HepG2 (cell line): ENCODE measurements around the gene TTBK2. TPM values are rescaled to one million over a fixed set of nuclear protein-coding genes. Genes with fewer than 3 reads are reported as not detected.

Source experiments
- PHF8 ChIP-seq: sonication (generic); formaldehyde crosslinking; IDR thresholded peaks from 2 replicates; pipeline ENCODE4 v1.5.0; 2020; ENCODE audit warnings: missing genetic modification reagents
- SKI ChIP-seq: fragments of 450-650 bp; IDR thresholded peaks from one replicate; pipeline ENCODE4 v1.6.1; 2018; ENCODE audit warnings: mild to moderate bottlenecking; ENCODE audit not compliant: partially characterized antibody
- SP1 ChIP-seq, 2 experiments: fragments of 450-650 bp in 1 of 2; sonication (generic) in 1 of 2; formaldehyde crosslinking in 1 of 2; IDR thresholded peaks; 2 replicates each; pipeline versions ENCODE4 v1.4.0 to v1.6.1; 2016 to 2020; ENCODE audit warnings: missing genetic modification reagents in 1 of 2
- U2AF2 ChIP-seq: fragments of 200-400 bp; formaldehyde crosslinking; IDR thresholded peaks from 2 replicates; pipeline ENCODE4 v1.6.1; 2017; ENCODE audit warnings: low read depth, mild to moderate bottlenecking, low read length
- ZFP90 ChIP-seq: sonication (generic); formaldehyde crosslinking; IDR thresholded peaks from 2 replicates; pipeline ENCODE4 v1.8.0; 2022; ENCODE audit warnings: missing genetic modification reagents, mild to moderate bottlenecking, inconsistent platforms, borderline replicate concordance
- ZNF552 ChIP-seq: sonication (generic); formaldehyde crosslinking; IDR thresholded peaks from 2 replicates; pipeline ENCODE4 v1.9.0; 2022; ENCODE audit warnings: missing genetic modification reagents, mild to moderate bottlenecking, borderline replicate concordance
- ZNF720 ChIP-seq: sonication (generic); formaldehyde crosslinking; IDR thresholded peaks from 2 replicates; pipeline ENCODE4 v1.4.0; 2020; ENCODE audit warnings: missing genetic modification reagents
- polyA plus RNA-seq, 8 experiments: library from polyadenylated mRNA; depleted of rRNA in 3 of 8; stranded (reverse) in 7 of 8; unstranded in 1 of 8; fragments of >200 nt; fragmentation: Illumina TruSeq in 4 of 8; extraction: Trizol in 4 of 8; gene quantifications; 2 replicates each; pipeline versions ENCODE4 v1.2.1 to v1.2.3, GENCODE V29; 2011 to 2016; ENCODE audit warnings: low read depth in 4 of 8, missing spikeins in 1 of 8, mixed read lengths in 1 of 8; ENCODE audit not compliant: insufficient read depth in 1 of 8
- total RNA-seq, 5 experiments: library from RNA; depleted of rRNA; stranded (reverse); fragments of >200 nt; fragmentation: Illumina TruSeq; extraction: Trizol; gene quantifications; 2 replicates each; pipeline ENCODE4 v1.2.3, GENCODE V29; 2016; ENCODE audit warnings: low read depth in 1 of 5
- TF ChIP-seq, protein P1 (sequence below): sonication (generic); formaldehyde crosslinking; IDR thresholded peaks from 2 replicates; pipeline ENCODE4 v1.8.0; 2022; ENCODE audit warnings: mild to moderate bottlenecking, missing genetic modification reagents; ENCODE audit not compliant: insufficient replicate concordance
- TF ChIP-seq, protein P2 (sequence below): sonication (generic); formaldehyde crosslinking; IDR thresholded peaks from 2 replicates; pipeline ENCODE4 v1.4.0; 2020; ENCODE audit warnings: missing genetic modification reagents, borderline replicate concordance
- TF ChIP-seq, protein P3 (sequence below): IDR thresholded peaks from 2 replicates; pipeline ENCODE4 v1.6.1; 2012; ENCODE audit warnings: low read depth, low read length, improper control_type of control experiment
- TF ChIP-seq, protein P4 (sequence below): sonication (generic); formaldehyde crosslinking; IDR thresholded peaks from 2 replicates; pipeline ENCODE4 v1.9.0; 2021; ENCODE audit warnings: mild to moderate bottlenecking, missing genetic modification reagents

The TTBK2 gene
- total and polyA plus RNA-seq, 2 of the 13 experiments (the other 11 are each of a cell fraction or from before 2014, with no cell fraction given) = 5.1 to 7.4 TPM

DNA sequence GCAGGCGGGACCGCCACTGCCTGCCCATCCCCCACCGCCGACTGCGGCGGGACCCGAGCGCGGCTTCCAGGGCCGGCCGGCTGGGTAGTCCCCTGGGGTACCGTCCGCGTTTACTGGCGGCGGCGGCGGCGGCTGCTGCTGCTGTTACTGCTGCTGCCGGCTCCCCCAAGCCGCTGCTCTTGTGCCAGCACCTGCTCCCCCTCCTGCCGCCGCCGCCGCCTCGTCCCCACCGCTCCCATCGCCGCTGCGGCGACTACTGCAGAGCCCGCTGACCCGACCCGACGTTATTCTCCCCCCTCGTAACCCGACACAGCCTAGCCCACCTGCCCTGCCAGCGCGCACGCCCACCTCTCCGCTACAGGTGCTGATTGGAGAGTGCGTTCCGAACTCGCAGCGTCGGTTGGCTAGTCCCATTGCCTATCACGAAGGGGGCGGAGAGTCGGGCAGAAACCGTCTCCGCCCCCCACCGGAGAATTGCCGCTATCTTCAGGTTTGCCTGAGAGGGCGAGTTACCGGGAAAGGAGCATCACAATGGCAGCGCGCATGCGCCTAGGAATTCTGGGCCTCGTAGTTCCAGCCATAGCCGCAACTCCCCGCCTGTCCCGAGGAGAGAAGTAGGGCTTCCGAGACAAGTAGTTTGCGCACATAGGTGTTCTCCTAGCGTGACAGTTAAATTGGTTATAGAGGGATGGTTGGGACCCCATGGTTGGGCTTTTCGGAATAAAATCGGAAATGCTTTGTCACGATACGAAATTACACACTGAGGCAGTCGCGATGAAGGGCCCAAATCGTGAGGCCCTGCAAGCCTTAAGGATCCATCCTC lies at the start of gene TTBK2 (continued):
- TF ChIP-seq SP1 (IDR thresholded peaks at IDR 0.05) = 0 out of 2 replicates have a peak, but pooled peaks have one; percentile 58
- TF ChIP-seq SP1 (CRISPR knock-in tag; IDR thresholded peaks at IDR 0.05) = peak; percentile 100
- peak; percentile 32; the same call in 1 of the 2 replicates for TF ChIP-seq ZFP90
- TF ChIP-seq, protein P1, sequence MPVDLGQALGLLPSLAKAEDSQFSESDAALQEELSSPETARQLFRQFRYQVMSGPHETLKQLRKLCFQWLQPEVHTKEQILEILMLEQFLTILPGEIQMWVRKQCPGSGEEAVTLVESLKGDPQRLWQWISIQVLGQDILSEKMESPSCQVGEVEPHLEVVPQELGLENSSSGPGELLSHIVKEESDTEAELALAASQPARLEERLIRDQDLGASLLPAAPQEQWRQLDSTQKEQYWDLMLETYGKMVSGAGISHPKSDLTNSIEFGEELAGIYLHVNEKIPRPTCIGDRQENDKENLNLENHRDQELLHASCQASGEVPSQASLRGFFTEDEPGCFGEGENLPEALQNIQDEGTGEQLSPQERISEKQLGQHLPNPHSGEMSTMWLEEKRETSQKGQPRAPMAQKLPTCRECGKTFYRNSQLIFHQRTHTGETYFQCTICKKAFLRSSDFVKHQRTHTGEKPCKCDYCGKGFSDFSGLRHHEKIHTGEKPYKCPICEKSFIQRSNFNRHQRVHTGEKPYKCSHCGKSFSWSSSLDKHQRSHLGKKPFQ (CRISPR knock-in tag) = no peak
- no peak for TF ChIP-seq U2AF2
- TF ChIP-seq ZNF720 (CRISPR knock-in tag) = no peak
- TF ChIP-seq SKI = no peak
- TF ChIP-seq, protein P2, sequence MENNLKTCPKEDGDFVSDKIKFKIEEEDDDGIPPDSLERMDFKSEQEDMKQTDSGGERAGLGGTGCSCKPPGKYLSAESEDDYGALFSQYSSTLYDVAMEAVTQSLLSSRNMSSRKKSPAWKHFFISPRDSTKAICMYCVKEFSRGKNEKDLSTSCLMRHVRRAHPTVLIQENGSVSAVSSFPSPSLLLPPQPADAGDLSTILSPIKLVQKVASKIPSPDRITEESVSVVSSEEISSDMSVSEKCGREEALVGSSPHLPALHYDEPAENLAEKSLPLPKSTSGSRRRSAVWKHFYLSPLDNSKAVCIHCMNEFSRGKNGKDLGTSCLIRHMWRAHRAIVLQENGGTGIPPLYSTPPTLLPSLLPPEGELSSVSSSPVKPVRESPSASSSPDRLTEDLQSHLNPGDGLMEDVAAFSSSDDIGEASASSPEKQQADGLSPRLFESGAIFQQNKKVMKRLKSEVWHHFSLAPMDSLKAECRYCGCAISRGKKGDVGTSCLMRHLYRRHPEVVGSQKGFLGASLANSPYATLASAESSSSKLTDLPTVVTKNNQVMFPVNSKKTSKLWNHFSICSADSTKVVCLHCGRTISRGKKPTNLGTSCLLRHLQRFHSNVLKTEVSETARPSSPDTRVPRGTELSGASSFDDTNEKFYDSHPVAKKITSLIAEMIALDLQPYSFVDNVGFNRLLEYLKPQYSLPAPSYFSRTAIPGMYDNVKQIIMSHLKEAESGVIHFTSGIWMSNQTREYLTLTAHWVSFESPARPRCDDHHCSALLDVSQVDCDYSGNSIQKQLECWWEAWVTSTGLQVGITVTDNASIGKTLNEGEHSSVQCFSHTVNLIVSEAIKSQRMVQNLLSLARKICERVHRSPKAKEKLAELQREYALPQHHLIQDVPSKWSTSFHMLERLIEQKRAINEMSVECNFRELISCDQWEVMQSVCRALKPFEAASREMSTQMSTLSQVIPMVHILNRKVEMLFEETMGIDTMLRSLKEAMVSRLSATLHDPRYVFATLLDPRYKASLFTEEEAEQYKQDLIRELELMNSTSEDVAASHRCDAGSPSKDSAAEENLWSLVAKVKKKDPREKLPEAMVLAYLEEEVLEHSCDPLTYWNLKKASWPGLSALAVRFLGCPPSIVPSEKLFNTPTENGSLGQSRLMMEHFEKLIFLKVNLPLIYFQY (CRISPR knock-in tag) = peak; percentile 64; the same call in 1 of the 2 replicates
- TF ChIP-seq, protein P3, sequence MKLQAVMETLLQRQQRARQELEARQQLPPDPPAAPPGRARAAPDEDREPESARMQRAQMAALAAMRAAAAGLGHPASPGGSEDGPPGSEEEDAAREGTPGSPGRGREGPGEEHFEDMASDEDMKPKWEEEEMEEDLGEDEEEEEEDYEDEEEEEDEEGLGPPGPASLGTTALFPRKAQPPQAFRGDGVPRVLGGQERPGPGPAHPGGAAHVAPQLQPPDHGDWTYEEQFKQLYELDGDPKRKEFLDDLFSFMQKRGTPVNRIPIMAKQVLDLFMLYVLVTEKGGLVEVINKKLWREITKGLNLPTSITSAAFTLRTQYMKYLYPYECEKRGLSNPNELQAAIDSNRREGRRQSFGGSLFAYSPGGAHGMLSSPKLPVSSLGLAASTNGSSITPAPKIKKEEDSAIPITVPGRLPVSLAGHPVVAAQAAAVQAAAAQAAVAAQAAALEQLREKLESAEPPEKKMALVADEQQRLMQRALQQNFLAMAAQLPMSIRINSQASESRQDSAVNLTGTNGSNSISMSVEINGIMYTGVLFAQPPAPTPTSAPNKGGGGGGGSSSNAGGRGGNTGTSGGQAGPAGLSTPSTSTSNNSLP = 0 out of 2 replicates have a peak, but pooled peaks have one; percentile 16
- no peak for TF ChIP-seq ZNF552 (CRISPR knock-in tag)
- TF ChIP-seq, protein P4, sequence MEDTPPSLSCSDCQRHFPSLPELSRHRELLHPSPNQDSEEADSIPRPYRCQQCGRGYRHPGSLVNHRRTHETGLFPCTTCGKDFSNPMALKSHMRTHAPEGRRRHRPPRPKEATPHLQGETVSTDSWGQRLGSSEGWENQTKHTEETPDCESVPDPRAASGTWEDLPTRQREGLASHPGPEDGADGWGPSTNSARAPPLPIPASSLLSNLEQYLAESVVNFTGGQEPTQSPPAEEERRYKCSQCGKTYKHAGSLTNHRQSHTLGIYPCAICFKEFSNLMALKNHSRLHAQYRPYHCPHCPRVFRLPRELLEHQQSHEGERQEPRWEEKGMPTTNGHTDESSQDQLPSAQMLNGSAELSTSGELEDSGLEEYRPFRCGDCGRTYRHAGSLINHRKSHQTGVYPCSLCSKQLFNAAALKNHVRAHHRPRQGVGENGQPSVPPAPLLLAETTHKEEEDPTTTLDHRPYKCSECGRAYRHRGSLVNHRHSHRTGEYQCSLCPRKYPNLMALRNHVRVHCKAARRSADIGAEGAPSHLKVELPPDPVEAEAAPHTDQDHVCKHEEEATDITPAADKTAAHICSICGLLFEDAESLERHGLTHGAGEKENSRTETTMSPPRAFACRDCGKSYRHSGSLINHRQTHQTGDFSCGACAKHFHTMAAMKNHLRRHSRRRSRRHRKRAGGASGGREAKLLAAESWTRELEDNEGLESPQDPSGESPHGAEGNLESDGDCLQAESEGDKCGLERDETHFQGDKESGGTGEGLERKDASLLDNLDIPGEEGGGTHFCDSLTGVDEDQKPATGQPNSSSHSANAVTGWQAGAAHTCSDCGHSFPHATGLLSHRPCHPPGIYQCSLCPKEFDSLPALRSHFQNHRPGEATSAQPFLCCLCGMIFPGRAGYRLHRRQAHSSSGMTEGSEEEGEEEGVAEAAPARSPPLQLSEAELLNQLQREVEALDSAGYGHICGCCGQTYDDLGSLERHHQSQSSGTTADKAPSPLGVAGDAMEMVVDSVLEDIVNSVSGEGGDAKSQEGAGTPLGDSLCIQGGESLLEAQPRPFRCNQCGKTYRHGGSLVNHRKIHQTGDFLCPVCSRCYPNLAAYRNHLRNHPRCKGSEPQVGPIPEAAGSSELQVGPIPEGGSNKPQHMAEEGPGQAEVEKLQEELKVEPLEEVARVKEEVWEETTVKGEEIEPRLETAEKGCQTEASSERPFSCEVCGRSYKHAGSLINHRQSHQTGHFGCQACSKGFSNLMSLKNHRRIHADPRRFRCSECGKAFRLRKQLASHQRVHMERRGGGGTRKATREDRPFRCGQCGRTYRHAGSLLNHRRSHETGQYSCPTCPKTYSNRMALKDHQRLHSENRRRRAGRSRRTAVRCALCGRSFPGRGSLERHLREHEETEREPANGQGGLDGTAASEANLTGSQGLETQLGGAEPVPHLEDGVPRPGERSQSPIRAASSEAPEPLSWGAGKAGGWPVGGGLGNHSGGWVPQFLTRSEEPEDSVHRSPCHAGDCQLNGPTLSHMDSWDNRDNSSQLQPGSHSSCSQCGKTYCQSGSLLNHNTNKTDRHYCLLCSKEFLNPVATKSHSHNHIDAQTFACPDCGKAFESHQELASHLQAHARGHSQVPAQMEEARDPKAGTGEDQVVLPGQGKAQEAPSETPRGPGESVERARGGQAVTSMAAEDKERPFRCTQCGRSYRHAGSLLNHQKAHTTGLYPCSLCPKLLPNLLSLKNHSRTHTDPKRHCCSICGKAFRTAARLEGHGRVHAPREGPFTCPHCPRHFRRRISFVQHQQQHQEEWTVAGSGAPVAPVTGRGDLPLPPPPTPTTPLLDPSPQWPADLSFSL (CRISPR knock-in tag) = no peak
- TF ChIP-seq PHF8 = peak; percentile 59; the same call in 1 of the 2 replicates
